TTC549 (cell line): ENCODE results near the gene TTPAL.
"Not testable (repeated sequence)": the region's sequence is repeated elsewhere in the genome, so short reads cannot be mapped to it uniquely, and the experiment has no call there.

Experiments
- FAIRE-seq: peaks from 2 replicates; lab custom pipeline; 2012; peaks lifted over from hg19 to GRCh38; lab: Jason Lieb, UNC

TTPAL gene

DNA sequence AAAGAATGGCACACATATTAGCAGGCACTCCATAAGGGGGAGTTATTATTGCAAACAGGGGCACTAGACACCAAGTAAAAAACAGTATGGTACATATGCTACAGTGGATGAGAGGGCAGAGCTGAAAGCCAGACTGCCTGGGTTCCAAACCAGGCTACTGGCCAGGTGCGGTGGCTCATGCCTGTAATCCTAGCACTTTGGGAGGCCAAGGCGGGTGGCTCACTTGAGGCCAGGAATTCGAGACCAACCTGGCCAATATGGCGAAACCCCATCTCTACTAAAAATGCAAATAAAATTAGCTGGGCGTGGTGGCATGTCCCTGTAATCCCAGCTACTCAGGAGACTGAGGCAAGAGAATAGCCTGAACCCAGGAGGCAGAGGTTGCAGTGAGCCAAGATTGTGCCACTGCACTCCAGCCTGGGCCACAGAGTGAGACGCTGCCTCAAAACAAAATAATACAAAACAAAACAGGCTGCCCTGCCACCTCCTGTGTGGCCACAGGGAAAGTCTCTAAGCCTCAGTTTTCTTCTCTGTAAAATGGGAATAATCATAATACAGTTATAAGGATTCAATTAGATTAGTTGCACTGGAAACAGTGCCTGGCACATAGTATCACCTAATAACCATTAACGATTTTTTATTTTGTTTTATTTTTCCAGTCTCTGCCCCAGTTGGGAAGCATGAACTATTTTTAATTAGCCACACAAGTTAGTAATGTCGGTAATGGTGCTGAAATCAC lies 7.5 kb upstream of the TTPAL start:
- FAIRE-seq, result no peak

DNA sequence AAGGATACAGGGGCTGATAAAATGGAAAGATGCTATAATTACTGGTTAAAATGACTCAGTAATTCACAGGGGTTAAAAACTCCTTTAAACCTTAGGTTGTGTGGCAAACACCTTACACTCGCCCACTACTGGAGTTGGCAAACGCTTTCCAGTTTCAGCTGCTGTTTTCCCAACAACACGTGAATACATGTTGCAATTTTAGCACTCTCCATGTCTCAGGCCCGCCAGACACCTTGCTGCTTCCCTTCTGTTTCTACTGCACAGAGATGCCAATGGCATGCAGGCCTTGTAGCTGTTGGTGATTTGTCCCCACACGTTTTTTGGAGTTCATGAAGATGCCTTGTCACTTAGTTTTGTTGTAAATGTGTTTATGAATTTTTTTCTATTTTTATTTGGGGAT lies 5.3 kb upstream of the TTPAL start:
- FAIRE-seq, result no peak

DNA sequence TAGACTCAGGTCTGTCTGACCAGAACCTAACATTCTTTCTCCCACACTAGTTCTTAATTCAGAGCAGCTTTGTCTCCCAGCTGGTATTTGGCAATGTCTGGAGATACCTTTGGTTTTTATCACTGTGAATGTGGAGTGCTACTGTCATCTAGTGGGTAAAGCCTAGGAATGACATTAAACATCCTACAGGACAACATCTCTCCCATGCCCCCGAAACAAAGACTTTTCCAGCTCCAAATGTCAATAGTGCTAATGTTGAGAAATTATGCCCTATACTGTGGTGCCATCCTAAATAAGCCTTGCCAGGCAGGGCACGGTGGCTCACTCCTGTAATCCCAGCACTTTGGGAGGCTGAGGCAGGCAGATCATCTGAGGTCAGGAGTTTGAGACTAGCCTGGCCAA lies 4.2 kb upstream of the TTPAL start:
- no peak for FAIRE-seq

DNA sequence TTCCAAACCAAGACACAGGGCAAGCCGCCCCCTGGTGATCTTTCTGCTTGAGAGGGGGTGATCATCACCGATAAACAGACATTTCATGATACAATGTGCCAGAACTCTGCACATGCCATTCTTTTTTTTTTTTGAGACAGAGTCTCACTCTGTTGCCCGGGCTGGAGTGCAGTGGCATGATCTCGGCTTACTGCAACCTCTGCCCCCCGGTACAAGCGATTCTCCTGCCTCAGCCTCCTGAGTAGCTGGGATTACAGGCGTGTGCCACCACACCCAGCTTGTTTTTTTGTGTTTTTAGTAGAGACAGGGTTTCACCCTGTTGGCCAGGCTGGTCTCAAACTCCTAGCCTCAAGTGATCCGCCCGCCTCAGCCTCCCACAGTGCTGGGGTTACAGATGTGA lies 3.4 kb upstream of the TTPAL start:
- not testable (repeated sequence) for FAIRE-seq

DNA sequence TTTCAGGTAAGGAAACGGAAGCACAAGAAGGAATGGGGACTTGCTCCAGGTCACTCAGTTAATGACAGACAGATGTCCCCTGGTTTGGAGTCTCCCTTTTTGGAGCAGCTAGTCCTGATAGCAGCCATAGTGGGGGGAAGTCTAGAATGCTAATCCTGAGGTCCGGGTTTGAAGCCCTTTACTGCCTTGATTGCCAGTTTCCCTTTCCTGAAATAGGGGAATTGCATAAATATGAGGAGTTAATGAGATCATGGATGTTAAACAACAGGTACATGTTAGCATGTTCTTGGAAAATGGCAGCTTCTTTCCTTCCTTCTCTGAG lies 341 bp upstream of the TTPAL start:
- FAIRE-seq, result no peak

DNA sequence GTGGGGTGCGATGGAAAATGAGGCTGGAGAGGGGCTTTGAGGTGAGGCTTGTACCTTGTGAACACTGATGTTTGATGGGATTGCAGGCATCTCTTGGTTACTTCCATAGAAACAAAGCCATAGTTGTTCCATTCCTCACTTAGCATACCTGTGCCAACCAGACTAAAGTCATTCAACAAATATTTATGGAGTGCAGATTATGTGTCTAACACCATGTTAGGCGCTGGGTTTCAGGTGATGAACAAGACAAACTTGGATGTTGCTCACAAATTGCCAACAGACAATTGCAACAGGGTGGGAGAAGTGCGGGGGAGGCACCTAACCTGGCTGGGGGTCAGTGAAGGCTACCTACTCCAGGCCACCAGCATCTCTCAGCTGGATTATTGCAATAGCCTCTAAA lies 1.5 kb downstream of the TTPAL start:
- no peak for FAIRE-seq

DNA sequence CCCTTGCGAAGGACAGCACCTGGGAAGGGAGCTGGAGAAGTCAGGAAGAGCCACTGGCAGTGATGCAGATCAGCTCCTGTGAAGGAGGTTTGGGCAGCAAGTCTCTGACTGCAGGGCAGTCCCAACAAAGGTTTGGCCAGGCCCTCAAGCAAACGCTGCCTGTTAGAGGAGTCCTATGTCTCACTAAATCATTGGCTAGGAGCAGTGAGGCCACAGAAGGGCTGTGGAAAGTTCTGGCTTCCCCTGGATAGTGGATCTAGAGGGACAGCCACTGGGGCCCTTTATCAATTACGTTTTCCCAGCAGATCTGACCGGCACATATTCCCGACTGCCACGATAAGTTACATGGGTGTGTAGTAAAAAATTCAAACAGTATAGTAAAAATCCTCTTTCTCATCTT lies 2.5 kb downstream of the TTPAL start:
- FAIRE-seq, result no peak

DNA sequence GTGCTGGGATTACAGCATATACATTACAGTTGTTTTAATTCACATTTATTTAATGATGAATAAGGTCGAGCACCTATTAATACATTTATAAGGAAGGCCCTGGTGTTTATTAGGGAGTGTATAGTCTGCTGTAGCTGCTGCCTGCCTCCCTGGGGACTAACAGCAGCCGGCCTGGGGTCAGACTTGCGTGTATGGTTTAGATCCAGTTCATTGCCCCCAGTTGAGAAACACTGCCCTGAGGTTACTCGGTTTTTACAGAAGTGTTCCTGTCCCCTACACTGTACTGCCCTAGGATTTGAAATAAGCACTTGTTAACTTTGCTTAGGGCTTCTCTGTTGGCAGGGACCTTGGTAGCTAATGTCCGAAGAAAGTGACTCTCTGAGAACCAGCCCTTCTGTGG lies 4.0 kb downstream of the TTPAL start:
- no peak for FAIRE-seq

DNA sequence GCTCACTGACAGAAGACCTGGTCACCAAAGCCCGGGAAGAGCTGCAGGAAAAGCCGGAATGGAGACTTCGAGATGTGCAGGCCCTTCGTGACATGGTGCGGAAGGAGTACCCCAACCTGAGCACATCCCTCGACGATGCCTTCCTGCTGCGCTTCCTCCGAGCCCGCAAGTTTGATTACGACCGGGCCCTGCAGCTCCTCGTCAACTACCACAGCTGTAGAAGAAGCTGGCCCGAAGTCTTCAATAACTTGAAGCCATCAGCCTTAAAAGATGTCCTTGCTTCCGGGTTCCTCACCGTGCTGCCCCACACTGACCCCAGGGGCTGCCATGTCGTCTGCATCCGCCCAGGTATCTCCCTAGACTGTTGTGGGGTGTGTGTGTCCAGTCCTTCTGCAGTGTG lies 4.4 kb downstream of the TTPAL start:
- FAIRE-seq, result no peak

DNA sequence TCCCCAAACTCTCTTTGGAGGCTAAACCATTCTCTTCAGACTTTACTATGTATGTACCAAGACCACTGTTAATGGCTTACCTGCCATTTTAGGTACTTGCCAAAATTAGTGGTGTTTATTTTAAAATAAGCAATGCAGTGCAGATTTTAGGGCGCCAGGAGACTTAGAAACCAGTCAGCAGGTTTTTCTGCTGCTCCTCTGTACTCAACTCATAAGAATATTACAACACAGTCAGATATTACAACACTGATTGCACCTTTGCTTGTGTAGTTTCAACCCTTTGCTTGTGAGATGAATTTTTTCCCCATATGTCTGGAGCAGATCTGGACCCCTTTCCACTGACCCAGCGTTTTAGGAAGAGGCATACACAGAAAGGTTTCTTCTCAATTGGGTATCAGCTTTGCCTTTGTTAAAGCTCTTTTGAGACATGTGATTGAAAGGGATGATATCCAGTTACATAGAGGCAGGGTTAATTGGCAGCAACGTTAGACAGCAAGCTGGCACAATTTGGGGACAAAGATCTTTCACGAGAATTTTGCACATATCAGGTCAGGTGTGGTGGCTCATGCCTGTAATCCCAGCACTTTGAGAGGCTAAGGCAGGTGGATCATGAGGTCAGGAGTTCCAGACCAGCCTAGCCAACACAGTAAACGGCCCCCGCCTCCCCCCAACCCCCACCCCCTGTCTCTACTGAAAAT lies 6.2 kb downstream of the TTPAL start:
- FAIRE-seq, result no peak

DNA sequence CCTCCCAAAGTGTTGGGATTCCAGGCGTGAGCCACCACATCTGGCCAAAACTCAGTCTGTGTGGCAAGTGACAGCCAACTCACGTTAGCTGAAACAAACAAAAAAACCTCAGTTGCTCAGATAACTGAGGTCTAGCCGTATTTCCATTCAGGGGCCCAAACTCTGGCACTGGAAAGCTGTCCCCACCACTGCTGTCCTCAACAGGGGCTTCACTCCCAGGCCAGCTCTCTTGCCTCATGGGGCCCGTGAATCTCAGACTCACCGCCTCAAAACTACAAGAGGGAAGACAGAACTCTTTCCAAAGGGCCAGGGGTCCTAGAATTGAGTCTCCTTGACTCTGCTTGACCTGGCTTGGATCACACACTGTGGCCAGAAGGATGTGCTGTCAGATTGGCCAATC lies 7.4 kb downstream of the TTPAL start:
- no peak for FAIRE-seq

DNA sequence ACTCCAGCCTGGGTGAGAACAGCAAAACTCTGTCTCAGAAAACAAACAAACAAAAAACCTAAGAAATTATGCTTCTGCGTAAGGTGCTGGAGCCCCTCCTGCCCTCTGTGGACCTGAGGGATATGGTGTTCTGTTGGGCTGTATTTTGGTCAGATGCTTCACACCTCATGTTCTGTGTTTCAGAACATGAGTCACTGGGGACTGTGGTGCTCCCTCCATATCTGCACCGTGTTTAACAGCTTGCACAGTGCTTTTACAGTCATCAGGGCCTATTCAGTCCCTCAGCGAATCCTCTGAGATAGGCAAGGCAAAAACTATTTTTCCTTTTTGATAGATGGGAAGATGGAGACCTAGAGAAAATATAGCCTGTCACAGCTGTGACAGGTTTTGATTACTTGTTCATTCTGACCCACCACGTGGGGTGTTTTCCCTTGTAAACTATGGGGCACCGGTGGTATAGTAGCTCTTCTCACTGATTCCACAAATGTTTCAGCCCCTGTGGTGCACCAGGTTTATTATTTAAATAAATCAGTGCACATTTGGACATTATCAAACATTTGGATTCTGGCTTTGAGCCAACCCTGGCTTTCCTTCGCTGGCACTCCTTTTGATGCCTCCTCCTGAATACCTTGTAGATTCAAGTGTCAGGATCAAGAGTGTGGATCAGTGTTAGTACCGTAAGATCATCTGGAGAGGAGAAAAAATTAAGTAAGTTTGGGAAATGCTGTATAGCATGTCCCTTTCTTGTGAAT lies 9.6 kb downstream of the TTPAL start:
- no peak for FAIRE-seq

DNA sequence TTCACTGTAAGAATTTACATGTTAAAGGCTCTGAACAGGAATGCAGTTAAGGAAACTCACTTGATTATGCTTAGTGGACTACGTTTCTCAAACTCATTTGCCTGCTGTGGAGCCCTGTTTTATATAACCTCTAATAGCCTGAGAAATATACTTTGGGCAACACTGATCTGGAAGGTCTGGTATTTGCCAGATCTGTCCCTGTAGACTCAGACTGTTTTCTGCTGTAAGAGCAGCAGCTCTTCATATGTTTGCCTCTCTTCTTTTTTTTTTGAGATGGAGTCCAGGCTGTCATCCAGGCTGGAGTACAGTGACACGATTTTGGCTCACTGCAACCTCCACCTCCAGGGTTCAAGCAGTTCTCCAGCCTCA lies 10.1 kb downstream of the TTPAL start:
- no peak for FAIRE-seq

DNA sequence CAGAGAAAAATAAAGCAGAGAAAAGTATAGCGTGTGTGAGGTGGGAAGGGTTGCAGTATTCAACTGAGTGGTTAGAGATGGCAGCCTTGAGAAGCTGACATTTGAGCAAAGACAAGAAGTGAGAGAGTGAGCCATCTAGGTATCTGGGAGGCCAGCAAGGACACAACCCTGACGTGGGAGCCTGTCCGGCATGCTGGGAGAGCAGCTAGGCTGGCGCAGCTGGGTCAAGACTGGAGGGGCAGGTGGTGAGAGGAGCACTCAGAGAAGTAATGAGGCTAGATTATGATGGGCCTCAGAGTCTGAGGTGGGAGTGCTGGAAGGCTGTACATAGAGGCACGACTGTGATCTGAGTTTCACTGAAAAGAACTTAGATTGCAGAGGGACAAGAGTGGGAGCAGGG lies 12.9 kb downstream of the TTPAL start:
- no peak for FAIRE-seq

DNA sequence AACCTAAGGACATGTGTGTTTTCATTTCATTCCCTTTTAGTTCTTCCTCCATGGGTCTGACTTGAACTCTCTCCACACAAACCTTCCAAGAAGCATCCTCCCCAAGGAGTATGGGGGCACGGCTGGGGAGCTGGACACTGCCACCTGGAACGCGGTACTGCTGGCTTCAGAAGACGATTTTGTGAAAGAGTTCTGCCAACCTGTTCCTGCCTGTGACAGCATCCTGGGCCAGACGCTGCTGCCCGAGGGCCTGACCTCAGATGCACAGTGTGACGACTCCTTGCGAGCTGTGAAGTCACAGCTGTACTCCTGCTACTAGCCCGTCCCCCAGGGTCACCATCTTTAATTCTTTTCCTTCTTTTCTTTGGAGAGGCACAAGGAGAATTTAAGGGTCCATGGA lies 13.5 kb downstream of the TTPAL start:
- no peak for FAIRE-seq

DNA sequence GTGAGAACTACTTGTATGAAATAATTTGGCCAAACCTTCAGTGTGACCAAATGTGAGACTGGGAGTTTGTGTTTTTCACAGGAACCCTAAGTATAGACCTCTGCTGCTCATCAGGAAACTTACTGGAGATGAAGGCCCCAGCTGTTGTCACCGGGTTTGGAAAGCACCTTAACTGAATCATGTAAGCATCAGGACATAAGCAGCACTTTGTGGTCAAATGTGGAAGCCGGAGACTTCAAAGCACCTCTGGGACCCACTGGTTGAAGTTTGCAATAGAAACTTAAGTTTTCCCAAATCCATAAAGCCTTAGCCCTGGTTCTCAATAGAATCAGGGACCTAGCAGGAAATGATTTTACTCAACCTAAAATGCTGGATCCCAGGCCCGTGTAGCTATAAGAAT lies 14.3 kb downstream of the TTPAL start:
- no peak for FAIRE-seq

DNA sequence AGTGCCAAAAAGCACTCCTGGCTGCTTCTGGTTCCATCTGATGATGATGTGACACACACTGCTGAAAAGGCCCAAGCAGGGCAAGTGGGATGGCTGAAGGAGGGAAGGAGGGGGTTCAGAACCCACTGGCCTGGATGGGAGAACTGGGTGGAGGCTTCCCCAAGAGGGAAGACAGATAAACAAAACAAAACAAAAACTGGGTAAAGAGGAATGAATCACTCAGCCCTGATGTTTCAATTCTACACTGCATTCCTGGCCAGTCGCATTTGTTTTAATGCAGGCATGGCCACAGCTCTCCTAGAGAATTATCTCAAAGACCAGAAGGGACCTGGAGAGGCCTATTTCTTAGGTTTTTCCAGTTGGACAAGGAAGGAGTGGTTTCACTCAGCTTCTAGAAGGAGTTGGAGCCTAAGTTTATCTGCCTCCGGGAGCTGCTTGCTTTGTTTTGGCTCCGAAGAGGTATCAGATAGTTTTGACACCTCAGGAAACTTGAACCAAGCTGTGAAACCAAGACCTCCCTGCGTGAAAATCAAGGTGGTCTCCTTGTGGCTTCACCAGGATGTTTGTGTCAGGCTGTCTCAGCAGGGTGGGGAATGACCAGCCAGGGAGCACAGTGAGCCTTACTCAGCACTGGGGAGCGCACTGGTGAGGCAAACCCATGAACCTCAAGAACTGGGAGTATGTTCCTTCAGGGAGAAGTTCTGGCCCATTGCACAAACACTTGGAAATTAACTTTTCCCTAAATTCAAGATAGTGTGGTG lies 16.1 kb downstream of the TTPAL start:
- FAIRE-seq, result no peak

DNA sequence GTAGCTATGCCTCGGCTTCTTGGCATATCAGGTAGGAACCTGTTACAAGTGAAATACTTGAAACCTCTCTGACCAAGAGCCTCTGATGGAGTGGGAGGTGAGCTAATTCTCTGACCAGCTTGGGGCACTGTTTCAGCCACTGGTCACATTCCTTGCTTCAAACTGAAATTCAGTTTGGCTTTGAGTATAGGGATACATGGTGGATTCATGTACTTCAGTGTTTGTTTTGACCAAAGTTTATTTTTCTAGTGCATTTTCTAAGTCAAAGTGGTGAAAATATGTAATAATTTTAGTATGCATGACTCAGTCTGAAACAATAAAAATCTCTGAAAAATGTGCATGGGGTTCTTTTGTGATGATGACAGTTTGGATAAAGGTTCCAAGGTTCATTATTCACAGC lies 18.6 kb downstream of the TTPAL start:
- no peak for FAIRE-seq

DNA sequence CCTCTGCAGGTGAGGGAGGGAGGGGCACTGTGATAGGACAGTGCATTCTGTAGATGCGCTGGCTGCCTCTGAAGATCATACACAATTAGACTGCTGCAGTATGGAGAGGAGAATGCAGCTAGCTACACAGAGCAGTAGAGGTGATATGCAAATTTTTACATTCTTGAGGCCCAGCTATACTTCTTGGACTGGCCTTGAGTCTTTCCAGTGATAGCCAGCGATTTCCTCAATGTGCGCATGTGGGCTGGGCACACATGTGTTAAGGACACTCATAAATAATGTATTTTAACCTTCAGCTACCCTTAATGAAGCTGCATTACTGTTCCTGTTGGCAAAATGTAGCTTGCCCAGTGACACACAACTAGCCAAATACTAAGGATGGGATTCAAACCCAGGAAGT lies 19.0 kb downstream of the TTPAL start:
- no peak for FAIRE-seq

DNA sequence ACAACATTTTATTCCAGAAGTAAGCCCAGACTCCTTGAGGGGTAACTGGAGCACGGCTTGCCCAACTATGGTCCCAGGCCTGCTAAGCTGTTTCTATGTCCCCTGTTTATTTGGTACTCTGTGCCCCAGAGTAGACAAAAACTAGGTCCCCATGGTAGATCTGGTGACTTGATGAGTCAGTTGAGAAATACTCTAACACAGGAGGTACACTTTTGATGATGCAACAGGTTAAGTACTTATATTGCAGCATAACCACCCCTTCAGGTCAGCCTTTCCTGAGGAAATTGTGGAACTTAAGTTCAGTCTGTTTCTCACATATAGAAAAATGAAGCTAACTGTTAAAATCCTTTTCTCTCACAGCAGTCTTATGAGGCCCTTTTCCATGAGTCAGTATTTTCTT lies 19.6 kb downstream of the TTPAL start:
- FAIRE-seq, result no peak

DNA sequence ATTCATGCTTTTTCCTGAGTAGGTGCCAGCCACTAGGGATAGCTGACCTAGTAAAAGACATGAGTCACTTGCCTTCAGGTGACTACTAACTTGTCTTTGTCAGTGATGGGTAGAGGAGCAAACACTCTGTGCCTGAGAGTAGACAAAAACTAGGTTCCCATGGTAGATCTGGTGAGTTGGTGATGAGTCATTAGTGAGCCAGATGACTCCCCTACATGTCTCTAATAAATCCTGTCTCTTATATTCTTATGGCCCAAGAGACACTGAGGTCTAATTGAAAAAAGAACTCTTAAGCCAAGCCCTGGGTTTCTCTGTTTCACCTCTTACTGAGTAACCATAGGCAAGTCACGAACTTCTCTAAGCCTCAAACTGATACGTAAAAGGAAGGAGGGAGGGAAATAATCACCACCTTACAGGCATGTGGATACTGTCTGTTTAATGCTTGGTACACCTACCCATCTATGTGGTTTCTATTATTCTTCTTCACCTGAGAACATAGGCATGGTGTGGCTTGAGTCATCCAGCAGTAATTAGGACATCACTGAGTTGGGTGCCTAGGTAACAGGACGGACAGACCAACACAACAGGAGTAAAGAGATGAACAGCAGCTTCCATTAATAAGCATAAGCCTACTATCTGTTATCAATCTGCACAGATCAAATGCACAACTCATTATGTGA lies 20.3 kb downstream of the TTPAL start:
- no peak for FAIRE-seq

DNA sequence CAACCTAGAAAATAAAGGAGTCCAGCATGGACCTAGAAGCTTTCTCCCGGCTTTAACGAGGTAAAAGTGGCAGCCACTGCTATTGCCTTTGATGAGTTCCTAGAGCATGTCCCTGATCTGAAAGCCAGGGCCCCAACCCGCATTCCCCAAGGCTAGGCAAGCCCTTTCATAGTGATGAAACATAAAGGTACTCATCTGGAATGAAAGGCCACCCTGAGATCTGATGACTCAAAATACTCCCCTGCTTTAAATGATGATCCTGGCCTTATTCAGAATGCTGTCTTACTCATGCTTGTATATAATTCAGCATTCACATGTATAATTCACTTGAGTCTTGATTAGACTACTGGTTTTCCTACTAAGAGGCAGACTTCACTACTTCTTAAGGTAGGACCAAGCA lies 21.3 kb downstream of the TTPAL start:
- FAIRE-seq, result no peak
